Measurements from ENCODE around the gene CADM2.

Gene CADM2

GRCh38 chr3:85455561-85456200 lies 496.9 kb downstream of the CADM2 start:
- H3K9me3 ChIP-seq (ENCODE audit: control insufficient read depth, low read length) = no peaks in the 10 kb centered on the region
- no peak for DNase-seq

GRCh38 chr3:85474241-85474640 lies 515.5 kb downstream of the CADM2 start:
- DNase-seq = no peak
- H3K27me3 ChIP-seq (replicated peaks; ENCODE audit: control insufficient read depth, insufficient read depth, low read length, poor library complexity, severe bottlenecking) = no peaks in the 10 kb centered on the region
- H3K36me3 ChIP-seq (ENCODE audit: control insufficient read depth, insufficient read depth, low read length) = no peaks in the 10 kb centered on the region
- H3K4me3 ChIP-seq (ENCODE audit: insufficient read depth, low read depth, low read length, poor library complexity, severe bottlenecking) = no peak overlapping the region
- H3K4me1 ChIP-seq (ENCODE audit: control insufficient read depth, insufficient read depth, low read length, poor library complexity, severe bottlenecking) = no peaks in the 10 kb centered on the region
- H3K9me3 ChIP-seq (ENCODE audit: control insufficient read depth, low read length) = no peaks in the 10 kb centered on the region
- H3K27ac ChIP-seq (ENCODE audit: insufficient read depth, low read length, poor library complexity, severe bottlenecking) = no peak overlapping the region

More at GRCh38 chr3:85455561-85456200, 496.9 kb downstream of the CADM2 start:
- no peaks in the 10 kb centered on the region for H3K36me3 ChIP-seq (ENCODE audit: control insufficient read depth, insufficient read depth, low read length)
- no peaks in the 10 kb centered on the region for H3K27me3 ChIP-seq (replicated peaks; ENCODE audit: control insufficient read depth, insufficient read depth, low read length, poor library complexity, severe bottlenecking)
- no peak overlapping the region for H3K27ac ChIP-seq (ENCODE audit: insufficient read depth, low read length, poor library complexity, severe bottlenecking)
- no peaks in the 10 kb centered on the region for H3K4me1 ChIP-seq (ENCODE audit: control insufficient read depth, insufficient read depth, low read length, poor library complexity, severe bottlenecking)
- H3K4me3 ChIP-seq (ENCODE audit: insufficient read depth, low read depth, low read length, poor library complexity, severe bottlenecking) = no peak overlapping the region

- Histone ChIP-seq H3K27me3 (replicated peaks; ENCODE audit: control insufficient read depth, insufficient read depth, low read length, poor library complexity, severe bottlenecking) (no peaks in the 10 kb centered on the region), H3K4me1 (ENCODE audit: control insufficient read depth, insufficient read depth, low read length, poor library complexity, severe bottlenecking) (no peaks in the 10 kb centered on the region), H3K9me3 (ENCODE audit: control insufficient read depth, low read length) (no peaks in the 10 kb centered on the region), H3K4me3 (ENCODE audit: insufficient read depth, low read depth, low read length, poor library complexity, severe bottlenecking) (no peak overlapping the region), H3K27ac (ENCODE audit: insufficient read depth, low read length, poor library complexity, severe bottlenecking) (no peak overlapping the region), H3K36me3 (ENCODE audit: control insufficient read depth, insufficient read depth, low read length) (no peaks in the 10 kb centered on the region)
- no peak for DNase-seq
Observed at GRCh38 chr3:85475346-85475745, 516.6 kb downstream of the CADM2 start.

- Histone ChIP-seq H3K27ac (ENCODE audit: insufficient read depth, low read length, poor library complexity, severe bottlenecking) (no peak overlapping the region), H3K4me1 (ENCODE audit: control insufficient read depth, insufficient read depth, low read length, poor library complexity, severe bottlenecking) (no peaks in the 10 kb centered on the region), H3K4me3 (ENCODE audit: insufficient read depth, low read depth, low read length, poor library complexity, severe bottlenecking) (no peak overlapping the region), H3K36me3 (ENCODE audit: control insufficient read depth, insufficient read depth, low read length) (no peaks in the 10 kb centered on the region), H3K27me3 (replicated peaks; ENCODE audit: control insufficient read depth, insufficient read depth, low read length, poor library complexity, severe bottlenecking) (no peaks in the 10 kb centered on the region), H3K9me3 (ENCODE audit: control insufficient read depth, low read length) (no peaks in the 10 kb centered on the region)
- DNase-seq = no peak
Observed at GRCh38 chr3:85476891-85477495, 518.2 kb downstream of the CADM2 start.

- Histone ChIP-seq H3K4me1 (ENCODE audit: control insufficient read depth, insufficient read depth, low read length, poor library complexity, severe bottlenecking) (no peaks in the 10 kb centered on the region), H3K27ac (ENCODE audit: insufficient read depth, low read length, poor library complexity, severe bottlenecking) (no peak overlapping the region), H3K36me3 (ENCODE audit: control insufficient read depth, insufficient read depth, low read length) (no peaks in the 10 kb centered on the region), H3K27me3 (replicated peaks; ENCODE audit: control insufficient read depth, insufficient read depth, low read length, poor library complexity, severe bottlenecking) (no peaks in the 10 kb centered on the region), H3K4me3 (ENCODE audit: insufficient read depth, low read depth, low read length, poor library complexity, severe bottlenecking) (no peak overlapping the region), H3K9me3 (ENCODE audit: control insufficient read depth, low read length) (no peaks in the 10 kb centered on the region)
- DNase-seq = no peak
Observed at GRCh38 chr3:85481411-85482212, 522.8 kb downstream of the CADM2 start.

GRCh38 chr3:85482213-85482490 lies 523.4 kb downstream of the CADM2 start:
- no peaks in the 10 kb centered on the region for H3K4me1 ChIP-seq (ENCODE audit: control insufficient read depth, insufficient read depth, low read length, poor library complexity, severe bottlenecking)
- H3K27me3 ChIP-seq (replicated peaks; ENCODE audit: control insufficient read depth, insufficient read depth, low read length, poor library complexity, severe bottlenecking) = no peaks in the 10 kb centered on the region
- no peak overlapping the region for H3K4me3 ChIP-seq (ENCODE audit: insufficient read depth, low read depth, low read length, poor library complexity, severe bottlenecking)
- H3K36me3 ChIP-seq (ENCODE audit: control insufficient read depth, insufficient read depth, low read length) = no peaks in the 10 kb centered on the region
- no peak for DNase-seq
- H3K27ac ChIP-seq (ENCODE audit: insufficient read depth, low read length, poor library complexity, severe bottlenecking) = no peak overlapping the region
- H3K9me3 ChIP-seq (ENCODE audit: control insufficient read depth, low read length) = no peaks in the 10 kb centered on the region

GRCh38 chr3:85483986-85484385 lies 525.2 kb downstream of the CADM2 start:
- no peak for DNase-seq
- Histone ChIP-seq H3K4me3 (ENCODE audit: insufficient read depth, low read depth, low read length, poor library complexity, severe bottlenecking) (no peak overlapping the region), H3K4me1 (ENCODE audit: control insufficient read depth, insufficient read depth, low read length, poor library complexity, severe bottlenecking) (no peaks in the 10 kb centered on the region), H3K9me3 (ENCODE audit: control insufficient read depth, low read length) (no peaks in the 10 kb centered on the region), H3K36me3 (ENCODE audit: control insufficient read depth, insufficient read depth, low read length) (no peaks in the 10 kb centered on the region), H3K27me3 (replicated peaks; ENCODE audit: control insufficient read depth, insufficient read depth, low read length, poor library complexity, severe bottlenecking) (no peaks in the 10 kb centered on the region), H3K27ac (ENCODE audit: insufficient read depth, low read length, poor library complexity, severe bottlenecking) (no peak overlapping the region)

- H3K27me3 ChIP-seq (replicated peaks; ENCODE audit: control insufficient read depth, insufficient read depth, low read length, poor library complexity, severe bottlenecking) = no peaks in the 10 kb centered on the region
- H3K27ac ChIP-seq (ENCODE audit: insufficient read depth, low read length, poor library complexity, severe bottlenecking) = no peak overlapping the region
- DNase-seq = no peak
- H3K36me3 ChIP-seq (ENCODE audit: control insufficient read depth, insufficient read depth, low read length) = no peaks in the 10 kb centered on the region
- H3K9me3 ChIP-seq (ENCODE audit: control insufficient read depth, low read length) = no peaks in the 10 kb centered on the region
- no peak overlapping the region for H3K4me3 ChIP-seq (ENCODE audit: insufficient read depth, low read depth, low read length, poor library complexity, severe bottlenecking)
- no peaks in the 10 kb centered on the region for H3K4me1 ChIP-seq (ENCODE audit: control insufficient read depth, insufficient read depth, low read length, poor library complexity, severe bottlenecking)
Observed at GRCh38 chr3:85487375-85487774, 528.6 kb downstream of the CADM2 start.

GRCh38 chr3:85495602-85496001 lies 536.8 kb downstream of the CADM2 start:
- no peak for DNase-seq
- no peaks in the 10 kb centered on the region for H3K9me3 ChIP-seq (ENCODE audit: control insufficient read depth, low read length)
- H3K27me3 ChIP-seq (replicated peaks; ENCODE audit: control insufficient read depth, insufficient read depth, low read length, poor library complexity, severe bottlenecking) = no peaks in the 10 kb centered on the region
- no peak overlapping the region for H3K27ac ChIP-seq (ENCODE audit: insufficient read depth, low read length, poor library complexity, severe bottlenecking)
- no peak overlapping the region for H3K4me3 ChIP-seq (ENCODE audit: insufficient read depth, low read depth, low read length, poor library complexity, severe bottlenecking)
- H3K36me3 ChIP-seq (ENCODE audit: control insufficient read depth, insufficient read depth, low read length) = no peaks in the 10 kb centered on the region
- no peaks in the 10 kb centered on the region for H3K4me1 ChIP-seq (ENCODE audit: control insufficient read depth, insufficient read depth, low read length, poor library complexity, severe bottlenecking)

- no peak overlapping the region for H3K4me3 ChIP-seq (ENCODE audit: insufficient read depth, low read depth, low read length, poor library complexity, severe bottlenecking)
- no peaks in the 10 kb centered on the region for H3K9me3 ChIP-seq (ENCODE audit: control insufficient read depth, low read length)
- no peaks in the 10 kb centered on the region for H3K36me3 ChIP-seq (ENCODE audit: control insufficient read depth, insufficient read depth, low read length)
- DNase-seq = no peak
- H3K27ac ChIP-seq (ENCODE audit: insufficient read depth, low read length, poor library complexity, severe bottlenecking) = no peak overlapping the region
- no peaks in the 10 kb centered on the region for H3K27me3 ChIP-seq (replicated peaks; ENCODE audit: control insufficient read depth, insufficient read depth, low read length, poor library complexity, severe bottlenecking)
- H3K4me1 ChIP-seq (ENCODE audit: control insufficient read depth, insufficient read depth, low read length, poor library complexity, severe bottlenecking) = no peaks in the 10 kb centered on the region
Observed at GRCh38 chr3:85498177-85498576, 539.4 kb downstream of the CADM2 start.
